Thyroid gland (tissue), 4 donors: ENCODE measurements around the gene PCID2. TPM values are rescaled to one million over a fixed set of nuclear protein-coding genes. Genes with fewer than 3 reads are reported as not detected.

Experiments used
- DNase-seq, 2 donors: peaks; one replicate each; pipeline ENCODE4 v3.0.0-alpha.2; 2019
- H3K27ac ChIP-seq, 3 donors: fragments of 200-600 bp; sonication (generic); 1 replicate in 2 of 3; 2 replicates in 1 of 3; pipeline ENCODE4 v1.5.1; 2016 to 2019; ENCODE audit warnings: mild to moderate bottlenecking in 1 of 3, moderate library complexity in 1 of 3
- H3K27me3 ChIP-seq: fragments of 200-600 bp; sonication (generic); one replicate; pipeline ENCODE4 v1.5.1; 2019
- H3K36me3 ChIP-seq, 2 donors: fragments of 200-600 bp; sonication (generic); one replicate each; pipeline ENCODE4 v1.5.1; 2016 to 2019
- H3K4me1 ChIP-seq, 2 donors: fragments of 200-600 bp; sonication (generic); one replicate each; pipeline ENCODE4 v1.5.1; 2017 to 2019
- H3K4me3 ChIP-seq, 3 donors: fragments of 200-600 bp; sonication (generic); replicated peaks in 1 of 3; 1 replicate in 2 of 3; 2 replicates in 1 of 3; pipeline ENCODE4 v1.5.1; 2016; ENCODE audit warnings: mild to moderate bottlenecking in 1 of 3
- H3K9me3 ChIP-seq: fragments of 200-600 bp; sonication (generic); one replicate; pipeline ENCODE4 v1.5.1; 2017
- POLR2A ChIP-seq, 2 donors: fragments of 450-650 bp; IDR thresholded peaks; one replicate each; pipeline ENCODE4 v1.6.1; 2017; ENCODE audit warnings: antibody characterized with exemption in 2 of 2, mild to moderate bottlenecking in 2 of 2, moderate library complexity in 1 of 2
- WGBS, 2 donors: methylation state at CpG; one replicate each; pipeline ENCODE4 v1.1.5; 2017; 5-methylcytosine and 5-hydroxymethylcytosine counted together
- intact Hi-C: fragments of 100-400 bp; cut with DNase I; formaldehyde crosslinking; loops from one replicate; pipeline ENCODE4 v1.15.1; 2023
- small RNA-seq: library from RNA; depleted of rRNA; stranded (forward); fragments of <200 nt; gene quantifications from one replicate; pipeline ENCODE3, GENCODE V24; 2016
- total RNA-seq, 4 donors: library from RNA; depleted of rRNA; stranded (reverse); fragments of >200 nt; gene quantifications; one replicate each; pipeline ENCODE4 v1.2.3, GENCODE V29; 2016
- TF ChIP-seq, protein P1 (sequence below), 6 experiments: fragments of 200-600 bp in 3 of 6; fragments of 450-650 bp in 3 of 6; sonication (generic) in 3 of 6; IDR thresholded peaks; one replicate each; pipeline ENCODE4 v1.5.1; 2016 to 2019; ENCODE audit warnings: antibody characterized with exemption in 6 of 6, mild to moderate bottlenecking in 2 of 6, inconsistent platforms in 1 of 6, moderate library complexity in 1 of 6

Gene PCID2
- total RNA-seq, 4 donors from 2014 or later = 50.5 to 75.6 (median 56.5) TPM

- Histone ChIP-seq H3K4me1 (peaks cover 0 to 7% of the 10 kb centered on the region in 2 donors), H3K27me3 (no peaks in the 10 kb centered on the region), H3K9me3 (no peaks in the 10 kb centered on the region), H3K4me3 (no peak overlapping the region), H3K36me3 (no peaks in the 10 kb centered on the region), H3K27ac (no peak overlapping the region)
- intact Hi-C loops = no loop called here
- WGBS, 2 donors = 85% methylated on average over 11 of the region's 11 CpGs
- TF ChIP-seq, protein P1, sequence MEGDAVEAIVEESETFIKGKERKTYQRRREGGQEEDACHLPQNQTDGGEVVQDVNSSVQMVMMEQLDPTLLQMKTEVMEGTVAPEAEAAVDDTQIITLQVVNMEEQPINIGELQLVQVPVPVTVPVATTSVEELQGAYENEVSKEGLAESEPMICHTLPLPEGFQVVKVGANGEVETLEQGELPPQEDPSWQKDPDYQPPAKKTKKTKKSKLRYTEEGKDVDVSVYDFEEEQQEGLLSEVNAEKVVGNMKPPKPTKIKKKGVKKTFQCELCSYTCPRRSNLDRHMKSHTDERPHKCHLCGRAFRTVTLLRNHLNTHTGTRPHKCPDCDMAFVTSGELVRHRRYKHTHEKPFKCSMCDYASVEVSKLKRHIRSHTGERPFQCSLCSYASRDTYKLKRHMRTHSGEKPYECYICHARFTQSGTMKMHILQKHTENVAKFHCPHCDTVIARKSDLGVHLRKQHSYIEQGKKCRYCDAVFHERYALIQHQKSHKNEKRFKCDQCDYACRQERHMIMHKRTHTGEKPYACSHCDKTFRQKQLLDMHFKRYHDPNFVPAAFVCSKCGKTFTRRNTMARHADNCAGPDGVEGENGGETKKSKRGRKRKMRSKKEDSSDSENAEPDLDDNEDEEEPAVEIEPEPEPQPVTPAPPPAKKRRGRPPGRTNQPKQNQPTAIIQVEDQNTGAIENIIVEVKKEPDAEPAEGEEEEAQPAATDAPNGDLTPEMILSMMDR (IDR thresholded peaks at IDR 0.05) = no peak
- TF ChIP-seq POLR2A (IDR thresholded peaks at IDR 0.05) = no peak
- no peak for DNase-seq
Measured at GRCh38 chr13:113137691-113138298, 70.7 kb downstream of the PCID2 start.

- Histone ChIP-seq H3K9me3 (no peaks in the 10 kb centered on the region), H3K36me3 (no peaks in the 10 kb centered on the region), H3K4me3 (no peak overlapping the region), H3K27me3 (no peaks in the 10 kb centered on the region), H3K27ac (no peak overlapping the region), H3K4me1 (peaks cover 0 to 7% of the 10 kb centered on the region in 2 donors)
- 90 to 91% methylated on average over 2 of the region's 2 CpGs for WGBS, 2 donors
- intact Hi-C loops = no loop called here
- TF ChIP-seq POLR2A (IDR thresholded peaks at IDR 0.05) = no peak
- TF ChIP-seq, protein P1 (IDR thresholded peaks at IDR 0.05) = no peak
- DNase-seq = no peak
Measured at GRCh38 chr13:113135281-113135760, 73.1 kb downstream of the PCID2 start.

DNA sequence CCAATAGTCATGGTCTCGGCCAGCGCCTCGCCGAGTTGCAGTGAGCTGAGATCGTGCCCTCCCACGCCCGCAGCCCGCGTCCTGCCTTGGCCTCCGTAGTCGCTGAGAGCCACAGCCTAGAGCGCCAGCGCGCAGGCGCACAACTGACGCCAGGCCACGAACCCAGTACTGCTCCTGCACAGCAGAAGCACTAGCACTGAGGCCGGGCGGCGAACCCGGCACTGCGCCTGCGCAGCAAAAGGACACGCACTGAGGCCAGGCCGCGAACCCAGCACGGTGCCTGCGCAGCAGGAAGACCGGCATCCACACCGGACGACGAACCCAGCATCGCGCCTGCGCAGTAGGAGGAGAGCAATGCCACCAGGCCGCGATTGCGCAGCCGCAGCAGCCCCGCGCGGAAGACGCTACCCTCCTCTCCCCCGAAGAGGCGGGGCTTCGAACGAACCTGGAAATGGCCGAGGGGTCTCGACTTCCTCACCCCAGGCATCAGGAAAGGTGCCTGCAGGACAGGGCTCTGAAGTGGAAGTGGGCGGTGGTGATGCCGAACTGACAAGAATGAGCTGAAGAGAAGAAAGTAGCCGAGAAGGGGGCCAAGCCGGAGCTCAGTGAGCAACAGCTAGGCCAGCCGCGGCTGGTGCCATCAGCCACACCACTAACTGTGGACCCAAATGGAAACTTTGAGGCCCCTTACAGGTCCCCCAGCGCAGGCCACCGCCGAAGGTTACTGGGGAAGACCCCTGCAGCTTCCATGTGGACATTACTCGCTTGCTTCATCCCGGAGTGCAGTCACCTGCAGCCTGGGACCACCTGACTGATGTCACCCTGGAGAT lies 78.3 kb downstream of the PCID2 start:
- peak overlapping the region in 1 of 3 donors; percentile 6 for H3K4me3 ChIP-seq
- H3K4me1 ChIP-seq = peaks cover 3 to 4% of the 10 kb centered on the region in 2 donors
- peak in 1 of 2 donors; percentile 42 for DNase-seq
- H3K9me3 ChIP-seq = no peaks in the 10 kb centered on the region
- H3K36me3 ChIP-seq = no peaks in the 10 kb centered on the region
- H3K27ac ChIP-seq = no peak overlapping the region
- WGBS, 2 donors = 41 to 51% methylated on average over 31 to 48 of the region's 60 CpGs
- no peak for TF ChIP-seq POLR2A (IDR thresholded peaks at IDR 0.05)
- TF ChIP-seq, protein P1 (IDR thresholded peaks at IDR 0.05) = no peak
- intact Hi-C loops = no loop called here
- no peaks in the 10 kb centered on the region for H3K27me3 ChIP-seq

DNA sequence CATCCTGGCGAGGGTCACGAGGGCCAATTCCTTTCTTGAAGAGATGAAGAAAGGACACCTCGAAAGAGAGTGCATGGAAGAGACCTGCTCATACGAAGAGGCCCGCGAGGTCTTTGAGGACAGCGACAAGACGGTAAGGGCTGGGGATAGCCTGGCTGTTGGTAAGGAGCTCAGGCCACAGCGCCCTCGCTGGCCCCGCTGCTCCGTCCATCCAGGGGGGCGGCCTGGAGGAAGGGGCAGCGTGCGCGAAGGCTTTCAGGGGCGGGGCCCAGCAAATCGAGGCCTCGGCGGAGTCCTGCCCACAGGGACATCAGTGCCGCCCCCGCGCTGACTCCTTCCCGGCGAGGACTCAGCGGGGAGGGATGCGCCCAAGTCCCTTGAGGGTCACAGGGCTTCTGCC lies 79.0 kb downstream of the PCID2 start:
- no peak overlapping the region for H3K4me3 ChIP-seq

More for the DNA sequence above, 79.0 kb downstream of the PCID2 start:
- WGBS, 2 donors = 57 to 71% methylated on average over 27 of the region's 27 CpGs
- DNase-seq = no peak
- Histone ChIP-seq H3K27ac (no peak overlapping the region), H3K4me1 (peaks cover 3 to 4% of the 10 kb centered on the region in 2 donors), H3K27me3 (no peaks in the 10 kb centered on the region), H3K9me3 (no peaks in the 10 kb centered on the region), H3K36me3 (no peaks in the 10 kb centered on the region)
- TF ChIP-seq POLR2A (IDR thresholded peaks at IDR 0.05) = no peak
- TF ChIP-seq, protein P1 (IDR thresholded peaks at IDR 0.05) = no peak
- intact Hi-C loops = no loop called here

Small RNAs within 50 kb of the gene (small RNA-seq; reads per million reads assigned to genes)
- gene AL137002.1 = not detected

Other genes with a start within 250 kb of the PCID2 start
- gene MCF2L, start 239.5 kb downstream of the PCID2 start, total RNA-seq = 10 to 100 TPM; 35.6 to 83.4 (median 43.6) TPM
- not detected for gene F7, start 102.9 kb downstream of the PCID2 start, total RNA-seq
- gene F10, start 85.9 kb downstream of the PCID2 start, total RNA-seq = 10 to 100 TPM in 1 of 4 donors, 1 to 10 TPM in 3; 4.0 to 19.9 (median 7.0) TPM
- not detected for gene PROZ, start 50.0 kb downstream of the PCID2 start, total RNA-seq
- 100 to 1,000 TPM in 3 of 4 donors, 10 to 100 TPM in 1; 78.9 to 131 (median 122) TPM for gene CUL4A, start 944 bp upstream of the PCID2 start, total RNA-seq
- gene LAMP1, start 88.6 kb upstream of the PCID2 start, total RNA-seq = 100 to 1,000 TPM; 169 to 227 (median 206) TPM
- 1 to 10 TPM; 1.7 to 5.7 (median 5.1) TPM for gene GRTP1, start 155.5 kb upstream of the PCID2 start, total RNA-seq
- 1 to 10 TPM in 2 of 4 donors, under 1 TPM in 2; 0.20 to 2.0 (median 1.0) TPM for gene ADPRHL1, start 244.8 kb upstream of the PCID2 start, total RNA-seq